H1 (cell line): ENCODE data around the gene FAM149B1. TPM values are rescaled to one million over a fixed set of nuclear protein-coding genes. Genes with fewer than 3 reads are reported as not detected.

Experiments used
- CHD1 ChIP-seq: IDR thresholded peaks from 2 replicates; pipeline ENCODE4 v1.6.1; 2012; ENCODE audit warnings: low read depth, low read length, improper control_type of control experiment
- POLR2AphosphoS5 ChIP-seq: IDR thresholded peaks from 2 replicates; pipeline ENCODE4 v1.6.1; 2011; ENCODE audit warnings: low read depth, low read length
- ZNF274 ChIP-seq: IDR thresholded peaks from 2 replicates; pipeline ENCODE4 v1.7.0; 2012; ENCODE audit warnings: low read length, borderline replicate concordance; ENCODE audit errors: extremely low read depth
- polyA plus RNA-seq, 7 experiments: library from polyadenylated mRNA; depleted of rRNA in 3 of 7; stranded (reverse) in 5 of 7; unstranded in 2 of 7; fragments of >200 nt in 5 of 7; fragments of 200-250 nt in 2 of 7; gene quantifications; 1 replicate in 5 of 7; 2 replicates in 1 of 7; 4 replicates in 1 of 7; pipeline versions ENCODE4 v1.2.1 to v1.2.3, GENCODE V29; 2011 to 2013; ENCODE audit warnings: missing spikeins in 2 of 7, mixed read lengths in 2 of 7
- total RNA-seq: library from RNA; stranded (reverse); fragmentation: NEBNext Ultra II Directional; extraction: Animal tissue kit (Norgen Biotek cat#: 25700); gene quantifications from 2 replicates; pipeline ENCODE4 v1.2.1, GENCODE V29; 2021

The FAM149B1 gene
- total and polyA plus RNA-seq, 2 of the 8 experiments (the other 6 are each of a cell fraction or from before 2014, with no cell fraction given): 16.8 to 21.9 TPM

DNA sequence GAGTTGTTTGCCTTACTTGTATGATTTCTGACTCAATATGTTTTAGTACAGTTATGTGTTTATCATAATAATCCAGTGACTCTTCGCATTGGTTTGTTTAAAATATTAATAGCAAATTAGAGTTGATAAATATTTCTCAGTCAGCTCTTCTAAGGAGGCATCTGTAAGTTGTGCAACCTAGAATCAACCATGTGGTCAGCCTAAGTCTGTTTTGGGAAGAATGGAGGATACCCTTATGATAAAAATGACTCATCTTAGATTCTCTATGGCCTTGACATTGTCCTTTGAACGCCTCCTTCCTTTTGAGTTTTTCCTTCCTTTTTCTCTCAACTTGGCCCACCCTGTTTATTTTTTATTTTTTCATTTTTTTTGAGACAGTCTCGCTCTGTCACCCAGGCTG, 60.3 kb downstream of the FAM149B1 start (continued):
- no peak for TF ChIP-seq POLR2AphosphoS5
- no peak for TF ChIP-seq CHD1
- no peak for TF ChIP-seq ZNF274
